Immature natural killer cell (primary cell): ENCODE data around the gene TRIM54. TPM values are rescaled to one million over a fixed set of nuclear protein-coding genes. Genes with fewer than 3 reads are reported as not detected.

Experiments used
- DNase-seq, 3 donors: peaks; one replicate each; pipeline ENCODE4 v3.0.0; 2022; ENCODE audit warnings: mixed read lengths in 1 of 3
- H3K27ac Mint-ChIP-seq, 6 donors: one replicate each; pipeline ENCODE4 v1.8.0; 2020; ENCODE audit warnings: mixed read lengths in 6 of 6, mild to moderate bottlenecking in 5 of 6, inconsistent platforms in 4 of 6, moderate library complexity in 3 of 6
- H3K27me3 Mint-ChIP-seq, 3 donors: one replicate each; pipeline ENCODE4 v1.8.0; 2020 to 2021; ENCODE audit warnings: low read depth in 3 of 3, mild to moderate bottlenecking in 3 of 3, mixed read lengths in 3 of 3, moderate library complexity in 3 of 3, inconsistent platforms in 1 of 3
- H3K36me3 Mint-ChIP-seq, 3 donors: one replicate each; pipeline ENCODE4 v1.8.0; 2020; ENCODE audit warnings: mixed read lengths in 3 of 3, inconsistent platforms in 2 of 3, mild to moderate bottlenecking in 2 of 3
- H3K4me1 Mint-ChIP-seq, 2 donors: one replicate each; pipeline ENCODE4 v1.8.0; 2020; ENCODE audit warnings: inconsistent platforms in 2 of 2, mild to moderate bottlenecking in 2 of 2, mixed read lengths in 2 of 2, moderate library complexity in 1 of 2
- H3K4me3 Mint-ChIP-seq, 5 donors: one replicate each; pipeline ENCODE4 v1.8.0; 2020; ENCODE audit warnings: mild to moderate bottlenecking in 5 of 5, mixed read lengths in 5 of 5, inconsistent platforms in 3 of 5, moderate library complexity in 3 of 5
- H3K9me3 Mint-ChIP-seq, 6 donors: one replicate each; pipeline ENCODE4 v1.8.0; 2020; ENCODE audit warnings: mild to moderate bottlenecking in 6 of 6, mixed read lengths in 6 of 6, inconsistent platforms in 4 of 6, moderate library complexity in 3 of 6
- polyA plus RNA-seq, 3 donors: library from polyadenylated mRNA; unstranded; fragments of 300-500 nt; fragmentation: Illumina TruSeq; gene quantifications; one replicate each; pipeline ENCODE4 v1.2.3, GENCODE V29; 2021

TRIM54 gene
- polyA plus RNA-seq: under 1 TPM; 0.12 to 0.49 (median 0.48) TPM

DNA sequence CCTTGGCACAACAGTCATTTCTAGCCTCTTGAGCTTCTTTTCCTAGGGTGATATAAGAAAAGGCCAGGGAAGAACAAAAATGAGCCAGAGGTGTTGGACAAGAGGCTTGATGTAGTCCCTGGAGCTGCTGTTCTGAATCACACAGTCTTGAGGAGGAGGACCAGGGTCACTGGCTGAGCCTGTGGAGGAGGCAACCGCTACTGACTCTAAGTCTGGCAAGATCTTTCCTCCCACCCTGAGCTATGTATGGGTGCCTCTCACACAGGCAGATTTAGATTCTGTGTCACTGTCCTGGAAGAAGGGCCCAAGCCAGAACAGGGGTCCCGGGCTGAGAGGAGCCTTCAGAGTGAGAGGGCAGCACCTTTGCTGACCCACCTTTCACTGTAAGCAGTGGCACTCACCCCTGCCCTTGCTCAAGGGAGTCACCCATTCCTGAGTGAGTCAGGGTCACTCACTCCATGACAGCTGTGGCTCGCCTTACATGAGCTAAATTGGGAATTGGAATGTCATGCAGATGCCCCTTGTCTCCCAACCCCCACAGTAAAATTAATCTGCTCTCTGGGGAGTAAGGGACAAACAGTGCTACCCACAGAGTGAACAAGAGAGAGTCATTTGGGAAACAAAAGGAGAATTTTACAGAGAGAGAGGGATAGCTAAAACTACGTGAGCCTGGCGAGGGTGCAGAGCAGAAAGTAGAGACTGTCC, at the start of gene TRIM54:
TSS of gene TRIM54 (plus strand) at position 575 of the 705 bp plus-strand sequence. CDS start 303 bp downstream, outside the sequence.
- Mint-ChIP-seq H3K4me3 (no peak within 1 kb of the TSS), H3K27me3 (peaks cover 4 to 12% (median 4%) of the 10 kb centered on the region in 3 donors), H3K36me3 (no peaks in the 10 kb centered on the region), H3K4me1 (no peaks in the 10 kb centered on the region), H3K27ac (no peak within 1 kb of the TSS), H3K9me3 (no peaks in the 10 kb centered on the region)
- DNase-seq: no peak

DNA sequence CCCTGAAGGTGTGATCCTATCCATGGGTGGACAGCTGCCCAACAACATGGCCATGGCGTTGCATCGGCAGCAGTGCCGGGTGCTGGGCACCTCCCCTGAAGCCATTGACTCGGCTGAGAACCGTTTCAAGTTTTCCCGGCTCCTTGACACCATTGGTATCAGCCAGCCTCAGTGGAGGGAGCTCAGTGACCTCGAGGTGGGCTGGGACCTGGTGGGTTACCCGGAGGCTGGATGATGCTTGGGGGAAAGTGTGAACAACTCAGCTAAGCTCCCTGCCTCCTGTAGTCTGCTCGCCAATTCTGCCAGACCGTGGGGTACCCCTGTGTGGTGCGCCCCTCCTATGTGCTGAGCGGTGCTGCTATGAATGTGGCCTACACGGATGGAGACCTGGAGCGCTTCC, 48.9 kb upstream of the TRIM54 start:
- Mint-ChIP-seq H3K36me3 (peaks cover 28 to 61% (median 33%) of the 10 kb centered on the region in 3 donors), H3K27ac (no peak overlapping the region), H3K4me1 (no peaks in the 10 kb centered on the region), H3K4me3 (no peak overlapping the region), H3K27me3 (peaks cover 0 to 3% (median 0%) of the 10 kb centered on the region in 3 donors), H3K9me3 (no peaks in the 10 kb centered on the region)
- DNase-seq: no peak

GRCh38 chr2:27236136-27236535, 46.1 kb upstream of the TRIM54 start:
- Mint-ChIP-seq H3K36me3 (peaks cover 36 to 74% (median 45%) of the 10 kb centered on the region in 3 donors), H3K27ac (no peak overlapping the region), H3K4me3 (no peak overlapping the region), H3K27me3 (peaks cover 0 to 3% (median 2%) of the 10 kb centered on the region in 3 donors), H3K4me1 (no peaks in the 10 kb centered on the region), H3K9me3 (no peaks in the 10 kb centered on the region)
- no peak for DNase-seq

DNA sequence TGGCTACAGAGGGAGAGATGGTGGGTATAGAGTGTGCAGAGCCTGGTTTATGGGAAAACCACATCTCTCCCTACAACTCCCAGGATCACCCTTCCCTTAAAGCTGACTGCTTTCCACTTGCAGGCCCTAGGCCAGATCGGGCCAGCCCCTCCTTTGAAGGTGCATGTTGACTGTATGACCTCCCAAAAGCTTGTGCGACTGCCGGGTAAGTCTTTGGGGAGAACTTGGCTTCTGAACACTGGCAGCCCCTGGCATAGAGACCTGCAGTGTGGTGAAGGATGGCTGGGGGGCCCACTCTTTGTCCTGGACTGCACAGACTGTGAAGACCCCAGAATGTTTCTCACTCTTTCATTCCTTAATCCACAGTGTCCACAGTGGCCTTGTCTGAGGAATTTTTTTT, 45.6 kb upstream of the TRIM54 start:
- no peak for DNase-seq
- H3K4me3 Mint-ChIP-seq: no peak overlapping the region
- no peak overlapping the region for H3K27ac Mint-ChIP-seq
- no peaks in the 10 kb centered on the region for H3K4me1 Mint-ChIP-seq
- H3K9me3 Mint-ChIP-seq: no peaks in the 10 kb centered on the region
- peaks cover 0 to 3% (median 2%) of the 10 kb centered on the region in 3 donors for H3K27me3 Mint-ChIP-seq
- H3K36me3 Mint-ChIP-seq: peaks cover 36 to 74% (median 45%) of the 10 kb centered on the region in 3 donors

- no peak for DNase-seq
- Mint-ChIP-seq H3K27me3 (peaks cover 0 to 3% (median 2%) of the 10 kb centered on the region in 3 donors), H3K9me3 (no peaks in the 10 kb centered on the region), H3K4me1 (no peaks in the 10 kb centered on the region), H3K4me3 (no peak overlapping the region), H3K27ac (no peak overlapping the region), H3K36me3 (peaks cover 35 to 69% (median 41%) of the 10 kb centered on the region in 3 donors)
These were observed 44.8 kb upstream of the TRIM54 start for GRCh38 chr2:27237341-27237945.

GRCh38 chr2:27238976-27239375, 43.3 kb upstream of the TRIM54 start:
- peaks cover 0 to 2% (median 1%) of the 10 kb centered on the region in 3 donors for H3K27me3 Mint-ChIP-seq

DNA sequence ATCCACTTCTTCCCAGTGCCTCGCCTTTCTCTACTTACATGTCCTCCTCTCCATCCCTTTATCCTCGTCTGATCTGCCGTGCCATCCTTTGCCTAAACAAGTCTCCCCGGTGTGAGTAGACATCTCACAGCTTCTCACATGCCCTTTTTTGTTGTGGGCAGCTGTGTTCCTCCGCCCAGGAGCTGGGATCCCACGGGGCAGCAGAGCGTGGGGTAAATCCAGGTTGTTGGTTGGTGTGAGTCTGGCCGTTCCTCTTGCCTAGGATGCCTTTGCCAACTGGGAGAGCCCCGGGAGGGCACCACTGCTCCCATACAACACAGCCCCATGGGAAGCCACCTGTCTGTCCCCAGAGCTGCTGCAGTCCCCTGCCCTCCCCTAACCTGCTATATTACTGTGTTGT, 41.8 kb upstream of the TRIM54 start:
- Mint-ChIP-seq H3K27ac (no peak overlapping the region), H3K27me3 (peaks cover 0 to 2% (median 0%) of the 10 kb centered on the region in 3 donors), H3K36me3 (peaks cover 16 to 50% (median 19%) of the 10 kb centered on the region in 3 donors), H3K4me1 (no peaks in the 10 kb centered on the region), H3K4me3 (no peak overlapping the region), H3K9me3 (no peaks in the 10 kb centered on the region)
- no peak for DNase-seq

More at GRCh38 chr2:27238976-27239375, 43.3 kb upstream of the TRIM54 start:
- Mint-ChIP-seq H3K36me3 (peaks cover 24 to 60% (median 29%) of the 10 kb centered on the region in 3 donors), H3K4me1 (no peaks in the 10 kb centered on the region), H3K27ac (no peak overlapping the region), H3K4me3 (no peak overlapping the region), H3K9me3 (no peaks in the 10 kb centered on the region)
- DNase-seq: no peak

DNA sequence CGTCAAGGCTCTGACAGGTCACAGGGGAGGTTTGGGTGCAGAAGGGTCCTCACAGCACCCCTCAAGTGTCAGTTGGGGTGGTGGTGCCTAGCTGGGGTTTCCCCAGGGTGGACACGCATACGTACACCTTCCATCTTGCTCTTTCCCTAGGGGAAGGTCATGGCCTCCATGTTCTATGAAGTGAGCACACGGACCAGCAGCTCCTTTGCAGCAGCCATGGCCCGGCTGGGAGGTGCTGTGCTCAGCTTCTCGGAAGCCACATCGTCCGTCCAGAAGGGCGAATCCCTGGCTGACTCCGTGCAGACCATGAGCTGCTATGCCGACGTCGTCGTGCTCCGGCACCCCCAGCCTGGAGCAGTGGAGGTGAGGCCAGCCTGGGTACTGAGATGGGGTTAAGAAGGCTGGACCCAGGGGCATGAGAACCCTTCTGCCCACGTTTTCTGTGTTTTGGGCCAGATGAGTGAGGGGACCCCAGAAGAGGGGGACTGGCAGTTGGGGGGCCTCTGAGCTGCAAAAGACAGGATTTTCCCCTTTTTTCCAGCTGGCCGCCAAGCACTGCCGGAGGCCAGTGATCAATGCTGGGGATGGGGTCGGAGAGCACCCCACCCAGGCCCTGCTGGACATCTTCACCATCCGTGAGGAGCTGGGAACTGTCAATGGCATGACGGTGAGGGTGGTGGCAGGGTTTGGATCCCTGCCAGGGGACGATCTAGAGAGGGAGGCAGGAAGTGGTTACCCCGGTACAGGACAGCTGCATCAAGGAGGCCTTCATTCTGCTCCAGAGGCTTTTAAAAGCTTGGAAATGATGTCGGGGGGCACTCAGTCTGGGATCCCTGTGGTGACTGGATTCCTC, 40.2 kb upstream of the TRIM54 start:
- Mint-ChIP-seq H3K36me3 (peaks cover 11 to 37% (median 16%) of the 10 kb centered on the region in 3 donors), H3K27me3 (peaks cover 0 to 2% (median 0%) of the 10 kb centered on the region in 3 donors), H3K4me1 (no peaks in the 10 kb centered on the region), H3K4me3 (no peak overlapping the region), H3K27ac (peak overlapping the region in 1 of 6 donors; percentile 34), H3K9me3 (no peaks in the 10 kb centered on the region)
- DNase-seq: no peak

- no peak for DNase-seq
- H3K4me3 Mint-ChIP-seq: no peak overlapping the region
- no peak overlapping the region for H3K27ac Mint-ChIP-seq
- peaks cover 11 to 31% (median 11%) of the 10 kb centered on the region in 3 donors for H3K36me3 Mint-ChIP-seq
- H3K9me3 Mint-ChIP-seq: no peaks in the 10 kb centered on the region
- no peaks in the 10 kb centered on the region for H3K4me1 Mint-ChIP-seq
- peaks cover 0 to 2% (median 0%) of the 10 kb centered on the region in 3 donors for H3K27me3 Mint-ChIP-seq
These were observed 39.6 kb upstream of the TRIM54 start for GRCh38 chr2:27242614-27242951.

GRCh38 chr2:27243391-27244130, 38.7 kb upstream of the TRIM54 start:
- Mint-ChIP-seq H3K36me3 (peaks cover 7 to 24% (median 10%) of the 10 kb centered on the region in 3 donors), H3K4me1 (no peaks in the 10 kb centered on the region), H3K27me3 (peaks cover 0 to 2% (median 0%) of the 10 kb centered on the region in 3 donors), H3K4me3 (no peak overlapping the region), H3K27ac (no peak overlapping the region), H3K9me3 (no peaks in the 10 kb centered on the region)
- no peak for DNase-seq

GRCh38 chr2:27245116-27245515, 37.1 kb upstream of the TRIM54 start:
- no peaks in the 10 kb centered on the region for H3K9me3 Mint-ChIP-seq
- no peak overlapping the region for H3K27ac Mint-ChIP-seq
- peaks cover 4 to 18% (median 7%) of the 10 kb centered on the region in 3 donors for H3K36me3 Mint-ChIP-seq
- H3K4me1 Mint-ChIP-seq: no peaks in the 10 kb centered on the region
- no peak for DNase-seq
- no peak overlapping the region for H3K4me3 Mint-ChIP-seq
- peaks cover 0 to 2% (median 2%) of the 10 kb centered on the region in 3 donors for H3K27me3 Mint-ChIP-seq

GRCh38 chr2:27245626-27246025, 36.6 kb upstream of the TRIM54 start:
- Mint-ChIP-seq H3K4me1 (no peaks in the 10 kb centered on the region), H3K27ac (no peak overlapping the region), H3K27me3 (peaks cover 0 to 2% (median 2%) of the 10 kb centered on the region in 3 donors)

GRCh38 chr2:27247893-27248292, 34.3 kb upstream of the TRIM54 start:
- Mint-ChIP-seq H3K4me1 (no peaks in the 10 kb centered on the region), H3K4me3 (no peak overlapping the region), H3K9me3 (no peaks in the 10 kb centered on the region), H3K27me3 (peaks cover 0 to 8% (median 3%) of the 10 kb centered on the region in 3 donors), H3K36me3 (peaks cover 0 to 4% (median 0%) of the 10 kb centered on the region in 3 donors), H3K27ac (no peak overlapping the region)
- no peak for DNase-seq

More at GRCh38 chr2:27245626-27246025, 36.6 kb upstream of the TRIM54 start:
- DNase-seq: no peak
- Mint-ChIP-seq H3K36me3 (peaks cover 0 to 13% (median 2%) of the 10 kb centered on the region in 3 donors), H3K4me3 (no peak overlapping the region), H3K9me3 (no peaks in the 10 kb centered on the region)
